ENCODE data around the gene CNPY1.
A peak's percentile ranks its signal among the peaks of the same experiment; 100 is the strongest.
"Not testable (repeated sequence)": the region's sequence is repeated elsewhere in the genome, so short reads cannot be mapped to it uniquely, and the experiment has no call there.

The CNPY1 gene

GRCh38 chr7:155546449-155546848 lies at the start of gene CNPY1:
TSS of gene CNPY1 (minus strand) at chr7:155546559. CDS start at chr7:155545929, 630 bp downstream.
- not testable (repeated sequence) for H3K4me3 ChIP-seq (ENCODE audit: low read depth, low read length); DNase-seq (ENCODE audit: low read depth)

- no peak for TF ChIP-seq CTCF (IDR thresholded peaks at IDR 0.05; ENCODE audit: insufficient read depth, low read depth, low read length, missing control alignments)
- DNase-seq (ENCODE audit: low read depth): no peak
Observed at GRCh38 chr7:155594961-155595366, 48.6 kb upstream of the CNPY1 start.

GRCh38 chr7:155594163-155594732 lies 47.9 kb upstream of the CNPY1 start:
- TF ChIP-seq CTCF (IDR thresholded peaks at IDR 0.05; ENCODE audit: insufficient read depth, low read depth, low read length, missing control alignments): no peak
- no peak for DNase-seq (ENCODE audit: low read depth)
- H3K4me3 ChIP-seq (ENCODE audit: low read depth, low read length): no peak overlapping the region

More at GRCh38 chr7:155594961-155595366, 48.6 kb upstream of the CNPY1 start:
- no peak overlapping the region for H3K4me3 ChIP-seq (ENCODE audit: low read depth, low read length)

- DNase-seq (ENCODE audit: low read depth): no peak
- no peak for TF ChIP-seq CTCF (IDR thresholded peaks at IDR 0.05; ENCODE audit: insufficient read depth, low read depth, low read length, missing control alignments)
- H3K4me3 ChIP-seq (ENCODE audit: low read depth, low read length): no peak overlapping the region
Observed at GRCh38 chr7:155593461-155594162, 47.3 kb upstream of the CNPY1 start.

GRCh38 chr7:155591055-155591775 lies 44.9 kb upstream of the CNPY1 start:
- no peak for DNase-seq (ENCODE audit: low read depth)
- no peak for TF ChIP-seq CTCF (IDR thresholded peaks at IDR 0.05; ENCODE audit: insufficient read depth, low read depth, low read length, missing control alignments)
- no peak overlapping the region for H3K4me3 ChIP-seq (ENCODE audit: low read depth, low read length)

GRCh38 chr7:155590215-155591018 lies 44.1 kb upstream of the CNPY1 start:
- DNase-seq (ENCODE audit: low read depth): peak; percentile 76
- no peak for TF ChIP-seq CTCF (IDR thresholded peaks at IDR 0.05; ENCODE audit: insufficient read depth, low read depth, low read length, missing control alignments)
- H3K4me3 ChIP-seq (ENCODE audit: low read depth, low read length): no peak overlapping the region

All from GM12865 (cell line).